Stimulated activated CD8-positive, alpha-beta memory T cell treated with anti-CD3 and anti-CD28 coated beads, Interleukin-2, amount 100 ng/mL, for 48 hours (primary cell): ENCODE results near the gene ESF1.

Experiments
- DNase-seq, 2 donors: peaks; one replicate each; pipeline ENCODE4 v3.0.0-alpha.2; 2020; ENCODE audit warnings: low read depth in 2 of 2

ESF1 gene

GRCh38 chr20:13681248-13682125, 103.2 kb downstream of the ESF1 start:
- DNase-seq: no peak

- DNase-seq: no peak
Observed at GRCh38 chr20:13678944-13679343, 105.8 kb downstream of the ESF1 start.

- DNase-seq: no peak
Observed at GRCh38 chr20:13677241-13677640, 107.5 kb downstream of the ESF1 start.

- no peak for DNase-seq
Observed at GRCh38 chr20:13676682-13677081, 108.0 kb downstream of the ESF1 start.

- no peak for DNase-seq
Observed at GRCh38 chr20:13672690-13673089, 112.0 kb downstream of the ESF1 start.

- no peak for DNase-seq
Observed at GRCh38 chr20:13671916-13672378, 112.8 kb downstream of the ESF1 start.

- no peak for DNase-seq
Observed at GRCh38 chr20:13671512-13671911, 113.2 kb downstream of the ESF1 start.

- DNase-seq: no peak
Observed at GRCh38 chr20:13670160-13670559, 114.6 kb downstream of the ESF1 start.

GRCh38 chr20:13665709-13666395, 118.9 kb downstream of the ESF1 start:
- DNase-seq: no peak
